Smooth muscle cell (in vitro differentiated cells): ENCODE results near the gene C15orf61. TPM values are rescaled to one million over a fixed set of nuclear protein-coding genes. Genes with fewer than 3 reads are reported as not detected.

Experiments used
- DNase-seq: peaks from one replicate; lab custom pipeline; 2025; ENCODE audit not compliant: unreplicated experiment; lab: John Stamatoyannopoulos, UW
- H2AFZ ChIP-seq: fragments of 200-600 bp; sonication (generic); 2 replicates; pipeline ENCODE4 v1.6.0; 2016; ENCODE audit warnings: antibody characterized with exemption, low read depth, mild to moderate bottlenecking
- H3F3A ChIP-seq: fragments of 200-600 bp; sonication (generic); 2 replicates; pipeline ENCODE4 v1.6.0; 2017; ENCODE audit warnings: antibody characterized with exemption, low read depth
- H3K27ac ChIP-seq: fragments of 200-600 bp; sonication (generic); 2 replicates; pipeline ENCODE4 v1.5.1; 2016; ENCODE audit warnings: low read depth, mild to moderate bottlenecking
- H3K27me3 ChIP-seq: fragments of 200-600 bp; sonication (generic); 2 replicates; pipeline ENCODE4 v1.6.1; 2016; ENCODE audit warnings: low read depth, mild to moderate bottlenecking
- H3K36me3 ChIP-seq: fragments of 200-600 bp; sonication (generic); 2 replicates; pipeline ENCODE4 v1.5.1; 2016; ENCODE audit warnings: low read depth
- H3K4me1 ChIP-seq: fragments of 200-600 bp; sonication (generic); 2 replicates; pipeline ENCODE4 v1.5.1; 2016; ENCODE audit warnings: low read depth
- H3K4me2 ChIP-seq: fragments of 200-600 bp; sonication (generic); 2 replicates; pipeline ENCODE4 v1.6.0; 2016; ENCODE audit warnings: mild to moderate bottlenecking
- H3K4me3 ChIP-seq: fragments of 200-600 bp; sonication (generic); 2 replicates; pipeline ENCODE4 v1.5.1; 2016; ENCODE audit warnings: mild to moderate bottlenecking
- H3K79me2 ChIP-seq: fragments of 200-600 bp; sonication (generic); 2 replicates; pipeline ENCODE4 v1.6.0; 2016; ENCODE audit warnings: low read depth, mild to moderate bottlenecking
- H3K9ac ChIP-seq: fragments of 200-600 bp; sonication (generic); 2 replicates; pipeline ENCODE4 v1.6.0; 2016; ENCODE audit warnings: low read depth
- H3K9me3 ChIP-seq: fragments of 200-600 bp; sonication (generic); replicated peaks from 2 replicates; pipeline ENCODE4 v1.5.1; 2016; ENCODE audit warnings: low read depth
- H4K20me1 ChIP-seq: fragments of 200-600 bp; sonication (generic); 2 replicates; pipeline ENCODE4 v1.6.0; 2016; ENCODE audit warnings: low read depth
- CTCF ChIP-seq: fragments of 200-600 bp; sonication (generic); IDR thresholded peaks from 2 replicates; pipeline ENCODE4 v1.5.1; 2017; ENCODE audit warnings: borderline replicate concordance, mild to moderate bottlenecking, antibody characterized with exemption; ENCODE audit not compliant: insufficient read depth, poor library complexity, severe bottlenecking
- WGBS: methylation state at CpG from one replicate; pipeline ENCODE4 v1.1.7; 2016; ENCODE audit warnings: low lambda C conversion rate; 5-methylcytosine and 5-hydroxymethylcytosine counted together
- polyA plus RNA-seq: library from polyadenylated mRNA; unstranded; fragments of >200 nt; fragmentation: Nextera tagmentation; extraction: Ambion mirVana; gene quantifications from 2 replicates; pipeline ENCODE4 v1.2.1, GENCODE V29; 2016
- total RNA-seq: library from RNA; depleted of rRNA; stranded (reverse); fragments of >200 nt; gene quantifications from 2 replicates; pipeline ENCODE4 v1.2.3, GENCODE V29; 2014

The C15orf61 gene
- total and polyA plus RNA-seq, 2 experiments from 2014 or later = 5.6 to 8.0 TPM

GRCh38 chr15:67569668-67570067, 48.7 kb downstream of the C15orf61 start:
- no peaks in the 10 kb centered on the region for H3F3A ChIP-seq
- H3K9ac ChIP-seq = no peak overlapping the region
- H2AFZ ChIP-seq = no peak overlapping the region
- peaks cover 1% of the 10 kb centered on the region for H3K4me1 ChIP-seq
- H3K4me2 ChIP-seq = no peak overlapping the region
- no peaks in the 10 kb centered on the region for H3K27me3 ChIP-seq
- no peak for DNase-seq
- TF ChIP-seq CTCF = no peak
- no peaks in the 10 kb centered on the region for H3K79me2 ChIP-seq
- no peaks in the 10 kb centered on the region for H3K36me3 ChIP-seq
- H3K27ac ChIP-seq = no peak overlapping the region
- no peaks in the 10 kb centered on the region for H4K20me1 ChIP-seq
- WGBS = 89% methylated on average over 3 of the region's 3 CpGs
- H3K9me3 ChIP-seq = no peaks in the 10 kb centered on the region
- H3K4me3 ChIP-seq = no peak overlapping the region

- H3K4me2 ChIP-seq = no peak overlapping the region
- no peak for DNase-seq
- peaks cover 6% of the 10 kb centered on the region for H3K4me1 ChIP-seq
- H4K20me1 ChIP-seq = no peaks in the 10 kb centered on the region
- no peaks in the 10 kb centered on the region for H3K9me3 ChIP-seq
- no peak overlapping the region for H2AFZ ChIP-seq
- no peaks in the 10 kb centered on the region for H3K79me2 ChIP-seq
- H3K9ac ChIP-seq = no peak overlapping the region
- H3F3A ChIP-seq = no peaks in the 10 kb centered on the region
- H3K36me3 ChIP-seq = no peaks in the 10 kb centered on the region
- no peak for TF ChIP-seq CTCF
- 80% methylated on average over 4 of the region's 4 CpGs for WGBS
- no peaks in the 10 kb centered on the region for H3K27me3 ChIP-seq
- no peak overlapping the region for H3K27ac ChIP-seq
- H3K4me3 ChIP-seq = no peak overlapping the region
Observed at GRCh38 chr15:67570875-67571647, 50.1 kb downstream of the C15orf61 start.

- Histone ChIP-seq H3K9me3 (no peaks in the 10 kb centered on the region), H4K20me1 (no peaks in the 10 kb centered on the region), H3K9ac (no peak overlapping the region), H3K27ac (no peak overlapping the region), H3K36me3 (no peaks in the 10 kb centered on the region), H3K4me1 (peaks cover 6% of the 10 kb centered on the region), H2AFZ (no peak overlapping the region), H3F3A (no peaks in the 10 kb centered on the region), H3K4me3 (no peak overlapping the region), H3K4me2 (no peak overlapping the region), H3K79me2 (no peaks in the 10 kb centered on the region), H3K27me3 (no peaks in the 10 kb centered on the region)
- no peak for DNase-seq
- WGBS = 90% methylated on average over 5 of the region's 5 CpGs
- TF ChIP-seq CTCF = no peak
Observed at GRCh38 chr15:67571648-67572415, 50.9 kb downstream of the C15orf61 start.
